HG03460 (cell line): ENCODE data around the gene HS6ST1.
A peak's percentile ranks its signal among the peaks of the same experiment; 100 is the strongest.

Experiments
- ATAC-seq: cut with Tn5 transposase; IDR thresholded peaks from one replicate; pipeline ENCODE4 v1.9.1; 2021; ENCODE audit not compliant: unreplicated experiment

HS6ST1 gene

DNA sequence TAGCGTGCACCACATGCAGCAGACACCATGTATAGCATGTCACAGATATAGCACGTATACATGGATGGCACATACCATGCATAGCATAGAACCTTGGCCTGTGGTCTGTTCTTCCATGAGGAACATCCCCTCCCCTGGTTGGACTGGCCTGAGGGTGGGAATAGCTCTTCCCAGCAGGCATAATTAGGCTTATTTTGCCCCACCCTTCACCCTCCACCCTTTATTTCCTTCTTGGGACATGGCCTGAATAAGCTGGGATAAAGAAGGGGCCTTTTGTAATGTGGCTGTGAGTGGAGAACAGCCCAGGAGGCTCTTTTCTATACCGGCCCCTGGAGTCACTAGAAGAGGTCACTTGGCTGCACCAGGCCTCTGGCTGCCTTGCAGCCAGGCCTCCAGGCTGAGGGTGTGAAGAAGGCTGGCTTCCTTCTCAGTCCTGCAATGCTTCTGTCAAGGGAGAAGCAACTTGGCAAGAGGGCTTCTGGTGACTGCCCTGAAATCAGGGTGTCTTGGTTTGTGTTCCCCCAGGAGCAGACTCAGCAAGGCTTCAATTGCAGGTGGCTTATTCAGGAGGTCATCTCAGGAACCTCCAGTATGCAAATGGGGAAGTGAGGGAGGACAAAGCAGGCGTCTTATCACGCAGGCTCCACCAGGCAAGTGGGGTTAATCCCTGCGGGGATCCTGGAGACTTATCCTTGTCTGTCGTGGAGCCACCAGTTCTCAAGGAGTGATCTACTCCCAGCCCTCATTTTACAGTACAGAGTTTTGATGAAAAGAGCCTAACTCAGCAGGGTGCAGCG lies 68.2 kb downstream of the HS6ST1 start:
- no peak for ATAC-seq

DNA sequence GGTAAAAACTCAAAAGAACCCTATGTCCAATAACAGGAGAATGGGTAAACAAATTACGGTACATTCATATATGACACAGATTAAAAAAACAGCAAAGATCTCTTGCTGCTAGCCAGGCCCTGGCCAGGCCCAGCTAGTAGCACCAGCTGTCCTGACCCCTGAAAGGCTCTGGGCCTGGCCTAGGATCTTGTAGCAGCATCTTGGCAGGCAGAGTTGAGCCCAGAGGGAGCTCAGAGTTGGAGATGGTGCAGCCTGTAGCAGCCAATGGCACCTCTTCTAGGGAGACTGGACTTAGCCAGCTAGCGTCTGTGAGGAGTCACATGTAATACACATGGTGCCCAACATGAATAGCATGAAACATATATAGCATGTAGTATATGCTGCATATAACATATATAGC lies 69.1 kb downstream of the HS6ST1 start:
- no peak for ATAC-seq

- ATAC-seq = no peak
Measured at GRCh38 chr2:128245813-128246212, 72.9 kb downstream of the HS6ST1 start.

GRCh38 chr2:128241896-128242295 lies 76.8 kb downstream of the HS6ST1 start:
- ATAC-seq = no peak

DNA sequence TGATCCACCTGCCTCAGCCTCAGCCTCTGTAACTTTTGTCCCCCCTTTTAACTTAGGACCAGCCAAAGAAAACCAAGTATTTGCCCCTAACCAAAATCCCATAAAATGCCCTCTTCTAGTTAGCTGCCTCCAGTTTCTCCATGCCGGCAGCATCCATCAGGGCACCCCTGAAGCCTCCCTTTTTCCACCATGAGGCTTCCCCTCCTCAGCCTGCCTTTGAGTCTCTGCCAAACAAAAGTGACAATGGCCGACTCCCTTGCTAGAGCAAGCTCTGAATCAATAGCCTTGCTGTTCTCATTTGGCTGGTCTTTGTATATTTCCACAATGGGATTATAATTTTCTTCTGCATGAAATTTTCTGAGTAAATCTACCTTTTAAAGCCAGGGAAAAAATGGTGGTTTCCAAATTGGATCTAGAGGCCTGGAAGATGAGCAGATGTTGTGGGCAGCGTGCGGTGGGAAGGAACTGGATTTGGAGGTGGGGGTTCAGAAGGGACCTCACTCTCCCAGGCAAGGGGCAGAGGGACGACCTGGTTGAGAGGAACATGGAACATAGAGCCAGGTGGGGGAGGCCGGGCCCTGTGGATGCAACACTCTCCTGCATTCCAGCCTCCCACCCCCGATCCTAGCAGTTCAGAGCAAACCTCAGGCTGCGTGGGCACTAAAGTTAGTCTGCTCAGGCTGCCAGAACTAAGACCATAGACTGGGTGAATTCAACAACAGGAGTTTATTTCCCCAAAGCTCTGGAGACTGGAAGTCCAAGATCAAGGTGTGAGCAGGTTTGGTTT lies 80.6 kb downstream of the HS6ST1 start:
- ATAC-seq = no peak

GRCh38 chr2:128237081-128237534 lies 81.6 kb downstream of the HS6ST1 start:
- ATAC-seq = no peak

- ATAC-seq = no peak
Measured at GRCh38 chr2:128236491-128237035, 82.1 kb downstream of the HS6ST1 start.

DNA sequence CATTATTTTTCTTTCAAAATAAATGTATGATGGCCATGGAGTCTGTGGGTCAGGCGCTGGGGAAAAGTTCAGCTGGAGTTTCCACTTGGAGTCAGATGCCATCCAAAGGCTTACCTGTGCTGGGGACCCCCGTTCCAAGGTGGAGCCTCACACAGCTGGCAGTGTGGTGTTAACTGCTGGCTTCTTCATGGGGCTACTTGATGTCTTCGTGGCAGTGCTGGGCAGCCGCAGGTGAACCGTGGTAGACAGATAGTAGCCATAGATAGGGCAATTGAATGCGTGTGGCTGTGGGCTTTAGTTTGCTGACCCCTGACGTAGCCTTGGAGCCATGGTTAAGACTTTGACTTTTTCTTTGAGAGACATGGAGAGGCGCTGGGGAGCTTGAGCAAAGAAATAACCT lies 83.1 kb downstream of the HS6ST1 start:
- ATAC-seq = no peak

DNA sequence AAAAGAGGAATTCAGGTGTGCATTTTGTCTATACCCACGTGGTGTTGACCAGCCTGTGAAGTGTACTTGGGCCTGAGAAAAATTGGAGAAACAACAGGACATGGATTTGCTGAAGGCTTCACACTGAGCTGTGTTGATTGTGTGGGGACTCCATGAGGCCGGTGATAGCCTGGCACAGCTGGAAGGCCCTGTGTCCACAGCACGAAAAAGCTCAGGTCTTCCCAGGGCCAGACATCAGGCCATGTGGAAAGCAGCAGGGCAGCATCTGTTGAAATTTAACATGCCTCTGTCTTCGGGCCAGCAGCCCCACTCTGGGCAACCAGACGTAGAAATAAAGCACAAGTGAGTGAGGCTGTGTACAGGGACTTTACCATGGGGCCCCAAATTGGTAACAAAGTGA lies 84.1 kb downstream of the HS6ST1 start:
- ATAC-seq = no peak

GRCh38 chr2:128233790-128234395 lies 84.8 kb downstream of the HS6ST1 start:
- ATAC-seq = no peak

GRCh38 chr2:128232965-128233789 lies 85.5 kb downstream of the HS6ST1 start:
- peak; percentile 98 for ATAC-seq

DNA sequence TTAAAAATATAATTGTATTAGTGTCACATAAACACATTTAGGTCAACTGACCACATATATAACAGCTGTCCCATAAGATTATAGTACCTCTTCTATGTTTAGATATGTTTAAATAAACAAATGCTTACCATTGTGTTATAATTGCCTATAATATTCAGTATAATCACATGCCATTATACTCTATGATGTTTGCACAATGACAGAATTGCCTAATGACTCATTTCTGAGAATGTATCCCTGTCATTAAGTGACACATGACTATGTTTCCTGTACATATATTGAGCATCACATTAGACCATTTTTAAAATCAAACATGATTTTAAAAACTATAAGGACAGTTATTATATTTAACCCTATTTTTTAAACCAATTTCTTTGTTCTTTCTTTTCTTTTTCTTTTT lies 89.8 kb downstream of the HS6ST1 start:
- no peak for ATAC-seq

DNA sequence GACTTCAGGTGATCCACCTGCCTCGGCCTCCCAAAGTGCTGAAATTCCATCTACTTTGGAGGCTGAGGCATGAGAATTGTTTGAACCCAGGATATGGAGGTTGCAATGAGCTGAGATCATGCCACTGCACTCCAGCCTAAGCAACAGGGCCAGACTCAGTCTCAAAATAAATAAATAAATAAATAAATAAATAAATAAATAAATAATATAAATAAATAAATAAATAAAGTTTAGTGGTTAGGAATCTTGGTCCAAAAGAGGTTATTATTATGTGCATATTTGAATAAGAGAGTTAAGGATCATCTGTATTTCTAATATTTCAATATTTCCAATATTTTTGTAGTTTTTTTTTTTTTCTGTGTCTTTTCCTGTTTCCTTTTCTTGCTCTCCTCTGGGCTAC lies 90.8 kb downstream of the HS6ST1 start:
- no peak for ATAC-seq

GRCh38 chr2:128219891-128220290 lies 98.8 kb downstream of the HS6ST1 start:
- no peak for ATAC-seq

DNA sequence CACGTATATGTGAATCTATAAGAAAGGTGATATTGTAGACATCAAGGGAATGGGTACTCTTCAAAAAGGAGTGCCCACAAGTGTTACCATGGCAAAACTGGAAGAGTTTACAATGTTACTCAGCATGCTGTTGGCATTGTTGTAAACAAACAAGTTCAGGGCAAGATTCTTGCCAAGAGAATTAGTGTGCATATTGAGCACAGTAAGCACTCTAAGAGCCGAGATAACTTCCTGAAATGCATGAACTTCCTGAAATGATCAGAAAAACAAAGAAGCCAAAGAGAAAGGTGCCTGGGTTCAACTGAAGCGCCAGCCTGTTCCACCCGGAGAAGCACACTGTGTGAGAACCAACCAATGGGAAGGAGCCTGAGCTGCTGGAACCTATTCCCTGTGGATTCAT lies 101.0 kb downstream of the HS6ST1 start:
- ATAC-seq = no peak

GRCh38 chr2:128215897-128216642 lies 102.6 kb downstream of the HS6ST1 start:
- ATAC-seq = no peak
